LNCAP (cell line): Measurements from ENCODE around the gene DNAI2.

Source experiments
- TF ChIP-seq, protein P1 (sequence below): fragments of 450-650 bp; IDR thresholded peaks from 2 replicates; pipeline ENCODE4 v1.5.1; 2017; ENCODE audit warnings: mild to moderate bottlenecking

Gene DNAI2

DNA sequence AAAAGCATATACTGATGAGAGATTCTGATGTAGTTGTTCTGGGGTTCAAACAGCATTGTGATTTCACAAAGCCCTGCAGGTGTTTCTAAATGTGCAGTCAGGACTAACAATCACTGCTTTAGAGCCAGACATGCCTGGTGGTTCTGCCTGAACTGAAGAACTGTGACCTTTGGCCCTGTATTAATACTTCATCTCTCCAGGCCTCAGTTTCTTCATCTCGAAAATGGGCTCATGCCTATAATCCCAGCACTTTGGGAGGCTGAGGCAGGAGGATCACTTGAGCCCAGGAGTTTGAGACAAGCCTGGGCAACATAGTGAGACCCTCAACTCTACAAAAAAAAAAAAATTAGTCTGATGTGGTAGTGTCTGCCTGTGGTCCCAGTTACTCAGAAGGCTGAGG, 3.9 kb downstream of the DNAI2 start:
- TF ChIP-seq, protein P1, sequence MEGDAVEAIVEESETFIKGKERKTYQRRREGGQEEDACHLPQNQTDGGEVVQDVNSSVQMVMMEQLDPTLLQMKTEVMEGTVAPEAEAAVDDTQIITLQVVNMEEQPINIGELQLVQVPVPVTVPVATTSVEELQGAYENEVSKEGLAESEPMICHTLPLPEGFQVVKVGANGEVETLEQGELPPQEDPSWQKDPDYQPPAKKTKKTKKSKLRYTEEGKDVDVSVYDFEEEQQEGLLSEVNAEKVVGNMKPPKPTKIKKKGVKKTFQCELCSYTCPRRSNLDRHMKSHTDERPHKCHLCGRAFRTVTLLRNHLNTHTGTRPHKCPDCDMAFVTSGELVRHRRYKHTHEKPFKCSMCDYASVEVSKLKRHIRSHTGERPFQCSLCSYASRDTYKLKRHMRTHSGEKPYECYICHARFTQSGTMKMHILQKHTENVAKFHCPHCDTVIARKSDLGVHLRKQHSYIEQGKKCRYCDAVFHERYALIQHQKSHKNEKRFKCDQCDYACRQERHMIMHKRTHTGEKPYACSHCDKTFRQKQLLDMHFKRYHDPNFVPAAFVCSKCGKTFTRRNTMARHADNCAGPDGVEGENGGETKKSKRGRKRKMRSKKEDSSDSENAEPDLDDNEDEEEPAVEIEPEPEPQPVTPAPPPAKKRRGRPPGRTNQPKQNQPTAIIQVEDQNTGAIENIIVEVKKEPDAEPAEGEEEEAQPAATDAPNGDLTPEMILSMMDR, result no peak

DNA sequence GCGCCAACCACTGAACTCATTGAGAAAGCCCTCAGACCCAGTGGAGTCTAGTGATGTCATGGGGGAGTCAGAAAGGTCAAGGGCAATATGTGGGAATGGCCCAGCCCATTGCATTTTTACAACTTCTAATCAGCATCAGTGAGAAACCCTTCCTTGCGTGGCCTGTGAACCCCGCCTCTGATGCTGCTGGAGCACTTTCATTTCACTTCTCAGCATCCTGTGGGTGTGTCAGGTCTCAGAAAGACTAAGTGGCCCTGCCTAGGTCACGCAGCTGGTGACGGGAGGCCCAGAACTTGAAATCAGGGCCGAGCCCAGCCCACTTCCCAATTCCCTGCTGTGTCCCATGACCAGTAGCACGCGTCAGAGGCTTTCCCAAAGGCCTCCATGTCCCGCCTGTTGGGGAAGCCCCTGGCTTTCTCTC, 6.1 kb downstream of the DNAI2 start:
- TF ChIP-seq, protein P1, result no peak

DNA sequence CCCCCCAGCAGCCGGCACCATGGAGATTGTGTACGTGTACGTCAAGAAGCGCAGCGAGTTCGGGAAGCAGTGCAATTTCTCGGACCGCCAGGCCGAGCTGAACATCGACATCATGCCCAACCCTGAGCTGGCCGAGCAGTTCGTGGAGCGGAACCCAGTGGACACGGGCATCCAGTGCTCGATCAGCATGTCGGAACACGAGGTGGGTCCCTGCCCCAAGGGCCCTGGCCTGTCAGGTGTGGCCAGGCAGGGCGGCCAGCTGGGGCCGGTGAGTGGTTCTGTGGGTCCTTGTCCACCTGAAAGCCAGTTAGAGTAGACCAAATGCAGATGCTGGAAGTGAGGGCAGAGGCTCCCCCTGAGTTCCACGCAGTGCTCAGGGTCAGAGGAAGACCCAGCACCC, 7.8 kb downstream of the DNAI2 start:
- TF ChIP-seq, protein P1, result no peak

DNA sequence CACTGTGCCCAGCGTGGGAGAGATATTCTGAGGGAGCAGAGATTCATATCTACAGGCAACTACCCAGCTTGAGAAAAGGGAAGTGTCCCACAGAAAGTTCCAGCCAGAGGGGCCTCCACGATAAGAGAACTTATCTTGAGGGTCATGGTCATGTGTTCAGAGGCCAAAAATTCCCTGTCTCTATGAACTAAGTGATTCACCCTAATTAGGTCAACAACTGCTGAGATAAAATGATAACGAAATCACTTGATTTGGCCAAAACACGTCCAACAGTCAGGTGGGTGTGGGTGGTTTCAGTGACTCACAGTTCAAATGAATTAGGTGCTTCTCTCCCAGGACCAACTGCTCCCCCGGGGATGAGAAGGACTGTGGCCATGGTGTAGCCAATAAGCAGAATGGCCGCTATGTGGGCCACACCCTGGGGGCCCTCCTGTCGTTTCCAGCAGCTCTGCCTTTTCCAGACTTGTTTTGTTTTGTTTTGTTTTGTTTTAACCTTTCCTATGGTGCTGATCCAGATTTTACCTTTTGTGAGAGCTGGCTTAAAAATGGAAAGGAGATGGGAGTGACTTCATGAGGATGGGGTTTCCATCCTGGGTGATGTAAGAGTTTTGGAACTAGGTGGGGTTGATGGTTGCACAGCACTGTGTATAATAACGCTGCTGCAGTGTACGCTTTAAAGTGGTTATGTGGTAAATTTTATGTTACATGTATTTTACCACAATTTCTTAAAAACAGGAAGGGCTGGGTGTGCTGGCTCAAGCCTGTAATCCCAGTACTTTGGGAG, 8.7 kb downstream of the DNAI2 start:
- TF ChIP-seq, protein P1, result no peak

DNA sequence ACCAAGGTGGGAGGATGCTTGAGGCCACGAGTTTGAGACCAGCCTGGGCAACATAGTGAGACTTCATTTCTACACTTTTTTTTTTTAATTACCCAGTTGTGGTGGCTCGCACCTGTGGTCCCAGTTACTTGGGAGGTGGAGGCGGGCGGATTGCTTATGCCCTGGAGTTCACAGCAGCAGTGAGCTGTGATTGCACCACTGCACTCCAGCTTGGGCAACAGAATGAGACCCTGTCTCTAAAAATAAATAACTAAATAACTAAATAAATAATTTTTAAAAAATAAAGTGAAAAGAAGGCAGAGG, 9.3 kb downstream of the DNAI2 start:
- TF ChIP-seq, protein P1, result no peak

DNA sequence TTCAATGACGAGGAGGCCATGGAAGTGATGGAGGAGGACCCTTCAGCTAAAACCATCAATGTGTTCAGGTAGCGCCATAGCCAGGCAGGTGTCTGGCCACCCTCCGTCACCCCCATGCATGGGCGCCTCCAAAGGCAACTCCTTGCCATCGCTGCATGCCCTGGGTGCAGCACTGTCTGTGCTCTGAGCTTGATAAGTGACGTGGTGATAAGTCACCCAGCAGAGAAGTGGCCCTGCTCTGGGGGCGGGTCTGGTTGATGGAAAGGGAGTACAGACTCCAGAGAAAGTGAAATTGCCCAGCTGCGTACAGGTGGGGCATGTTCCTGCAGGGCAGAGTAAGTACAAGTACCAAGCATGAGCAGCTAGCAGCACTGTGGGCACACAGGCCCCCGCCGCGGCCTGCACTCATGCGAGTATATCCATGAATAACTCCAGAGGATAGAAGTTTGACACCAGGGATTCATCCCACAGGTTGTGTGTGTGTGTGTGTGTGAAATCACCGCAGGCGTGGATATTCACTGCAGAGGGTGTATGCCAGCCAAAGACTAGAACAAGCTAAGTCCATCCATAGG, 13.1 kb downstream of the DNAI2 start:
- TF ChIP-seq, protein P1, result no peak

DNA sequence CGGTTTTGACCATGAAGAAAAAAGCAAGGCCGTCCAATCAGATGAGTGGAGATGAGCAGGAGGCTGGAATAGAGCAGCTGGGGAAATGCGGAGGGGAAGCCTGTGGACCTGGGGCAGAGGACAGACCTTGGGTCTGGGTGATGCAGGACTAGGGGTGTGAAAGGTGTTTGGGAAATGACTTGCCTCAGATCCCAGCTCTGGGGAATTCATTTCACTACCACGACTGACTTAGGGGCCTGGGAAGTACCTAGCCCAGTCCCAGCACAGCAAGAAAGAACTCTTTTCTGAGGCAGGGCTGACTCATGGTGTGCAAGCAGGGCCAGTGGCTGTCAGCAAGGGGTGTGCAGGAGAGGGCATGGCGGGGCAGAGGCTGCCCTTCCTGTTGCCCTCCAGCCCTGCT, 14.8 kb downstream of the DNAI2 start:
- TF ChIP-seq, protein P1, result no peak

DNA sequence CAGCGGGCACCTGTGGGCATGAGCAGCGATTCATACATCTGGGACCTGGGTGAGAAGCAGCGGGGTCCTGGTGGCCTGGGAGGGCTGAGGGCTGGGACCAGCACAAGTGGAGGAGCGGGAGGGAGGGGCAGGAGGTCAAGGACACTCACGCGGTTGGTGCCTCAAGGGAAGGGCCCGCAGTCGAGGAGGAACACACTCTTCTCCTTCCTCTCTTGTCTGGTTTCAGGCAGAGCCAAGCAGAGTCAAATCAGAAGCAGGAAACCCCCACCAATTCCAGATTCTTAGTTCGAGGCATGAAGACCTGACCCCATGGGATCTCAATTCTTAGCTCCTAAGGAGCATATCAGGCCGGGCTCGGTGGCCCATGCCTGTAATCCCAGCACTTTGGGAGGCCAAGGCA, 15.7 kb downstream of the DNAI2 start:
- TF ChIP-seq, protein P1, result no peak
